Esophagus muscularis mucosa (tissue), 4 donors: ENCODE data around the gene DEUP1. TPM values are rescaled to one million over a fixed set of nuclear protein-coding genes. Genes with fewer than 3 reads are reported as not detected.

Source experiments
- DNase-seq: peaks from one replicate; pipeline ENCODE4 v3.0.0-alpha.2; 2017; ENCODE audit errors: extremely low spot score
- H3K27ac ChIP-seq, 4 donors: fragments of 200-600 bp; sonication (generic); replicated peaks in 1 of 4; 1 replicate in 3 of 4; 2 replicates in 1 of 4; pipeline ENCODE4 v1.5.1; 2016 to 2019; ENCODE audit warnings: mild to moderate bottlenecking in 1 of 4
- H3K27me3 ChIP-seq, 4 donors: fragments of 200-600 bp; sonication (generic); one replicate each; pipeline versions ENCODE4 v1.5.1 to v1.6.0; 2016 to 2019
- H3K36me3 ChIP-seq, 4 donors: fragments of 200-600 bp; sonication (generic); one replicate each; pipeline ENCODE4 v1.5.1; 2016 to 2019
- H3K4me1 ChIP-seq, 4 donors: fragments of 200-600 bp; sonication (generic); one replicate each; pipeline ENCODE4 v1.5.1; 2016 to 2019
- H3K4me3 ChIP-seq, 4 donors: fragments of 200-600 bp; sonication (generic); 1 replicate in 2 of 4; 2 replicates in 2 of 4; pipeline ENCODE4 v1.5.1; 2016 to 2019; ENCODE audit warnings: mild to moderate bottlenecking in 4 of 4, moderate library complexity in 1 of 4
- H3K9me3 ChIP-seq, 4 donors: fragments of 200-600 bp; sonication (generic); 1 replicate in 3 of 4; 2 replicates in 1 of 4; pipeline ENCODE4 v1.5.1; 2016 to 2019
- CTCF ChIP-seq, 3 experiments: fragments of 200-600 bp in 2 of 3; fragments of 450-650 bp in 1 of 3; sonication (generic) in 2 of 3; IDR thresholded peaks; one replicate each; pipeline ENCODE4 v1.5.1; 2017 to 2019; ENCODE audit warnings: antibody characterized with exemption in 3 of 3, mild to moderate bottlenecking in 2 of 3, moderate library complexity in 1 of 3
- EP300 ChIP-seq: sonication (generic); formaldehyde crosslinking; IDR thresholded peaks from one replicate; pipeline ENCODE4 v1.6.1; 2017; ENCODE audit warnings: antibody characterized with exemption
- POLR2A ChIP-seq: fragments of 450-650 bp; IDR thresholded peaks from one replicate; pipeline ENCODE4 v1.6.1; 2017; ENCODE audit warnings: antibody characterized with exemption, moderate library complexity, mild to moderate bottlenecking, low read depth
- POLR2AphosphoS5 ChIP-seq, 2 donors: sonication (generic); formaldehyde crosslinking; IDR thresholded peaks; one replicate each; pipeline ENCODE4 v1.6.1; 2017; ENCODE audit warnings: antibody characterized with exemption in 2 of 2
- WGBS: methylation state at CpG from one replicate; pipeline ENCODE4 v1.1.5; 2018; 5-methylcytosine and 5-hydroxymethylcytosine counted together
- intact Hi-C: fragments of 100-400 bp; cut with DNase I; formaldehyde crosslinking; loops from one replicate; pipeline ENCODE4 v1.15.1; 2023
- total RNA-seq, 4 donors: library from RNA; depleted of rRNA; stranded (reverse); fragments of >200 nt; gene quantifications; one replicate each; pipeline versions ENCODE4 v1.1.0 to v1.2.1, GENCODE V29; 2016

Gene DEUP1
- total RNA-seq, 4 donors from 2014 or later: not detected

DNA sequence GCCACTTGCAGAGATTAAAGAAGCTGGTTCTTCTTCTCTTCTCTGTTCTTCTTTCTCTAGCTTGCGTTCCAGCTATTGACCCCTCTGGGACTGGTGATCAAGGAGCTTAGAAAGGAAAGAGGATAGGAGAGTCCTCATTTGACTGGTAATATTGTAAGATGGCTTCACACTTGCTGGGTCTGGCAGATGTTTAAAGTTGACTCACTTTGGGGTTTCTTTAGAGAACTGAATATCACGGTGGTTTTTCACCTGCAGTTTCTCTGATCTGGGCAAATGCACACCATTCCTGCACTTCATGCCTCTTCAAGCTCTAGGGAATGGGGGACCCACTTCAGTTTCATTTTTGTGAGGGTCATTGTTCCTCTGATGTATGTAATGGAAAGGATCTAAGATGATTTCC, 41.8 kb upstream of the DEUP1 start:
- 96% methylated on average over 2 of the region's 2 CpGs for WGBS
- TF ChIP-seq POLR2A (no peak), EP300 (no peak), POLR2AphosphoS5 (IDR thresholded peaks at IDR 0.05) (no peak), CTCF (IDR thresholded peaks at IDR 0.05) (no peak)
- no peak for DNase-seq
- no peak overlapping the region for H3K27ac ChIP-seq
- no peaks in the 10 kb centered on the region for H3K36me3 ChIP-seq
- no peaks in the 10 kb centered on the region for H3K27me3 ChIP-seq
- H3K4me3 ChIP-seq: no peak overlapping the region
- intact Hi-C loops: no loop called here
- H3K9me3 ChIP-seq: no peaks in the 10 kb centered on the region
- H3K4me1 ChIP-seq: no peaks in the 10 kb centered on the region

- H3K9me3 ChIP-seq: no peaks in the 10 kb centered on the region
- 32% methylated on average over 5 of the region's 5 CpGs for WGBS
- H3K4me3 ChIP-seq: no peak overlapping the region
- DNase-seq: no peak
- no peaks in the 10 kb centered on the region for H3K4me1 ChIP-seq
- TF ChIP-seq POLR2AphosphoS5 (IDR thresholded peaks at IDR 0.05): no peak
- TF ChIP-seq EP300: no peak
- no peak for TF ChIP-seq POLR2A
- no peak for TF ChIP-seq CTCF (IDR thresholded peaks at IDR 0.05)
- no peak overlapping the region for H3K27ac ChIP-seq
- intact Hi-C loops: no loop called here
- H3K36me3 ChIP-seq: no peaks in the 10 kb centered on the region
- H3K27me3 ChIP-seq: no peaks in the 10 kb centered on the region
These were observed 40.6 kb upstream of the DEUP1 start for GRCh38 chr11:93289782-93290463.

GRCh38 chr11:93291110-93291509, 39.4 kb upstream of the DEUP1 start:
- WGBS: 77% methylated on average over 1 of the region's 1 CpG
- intact Hi-C loops: no loop called here
- no peaks in the 10 kb centered on the region for H3K36me3 ChIP-seq

GRCh38 chr11:93291898-93292297, 38.6 kb upstream of the DEUP1 start:
- no peak overlapping the region for H3K4me3 ChIP-seq
- no peaks in the 10 kb centered on the region for H3K27me3 ChIP-seq
- H3K27ac ChIP-seq: no peak overlapping the region
- intact Hi-C loops: no loop called here
- WGBS: 85% methylated on average over 1 of the region's 1 CpG
- TF ChIP-seq CTCF (IDR thresholded peaks at IDR 0.05) (no peak), EP300 (no peak), POLR2AphosphoS5 (IDR thresholded peaks at IDR 0.05) (no peak), POLR2A (no peak)
- H3K4me1 ChIP-seq: no peaks in the 10 kb centered on the region
- H3K36me3 ChIP-seq: no peaks in the 10 kb centered on the region
- no peak for DNase-seq
- H3K9me3 ChIP-seq: no peaks in the 10 kb centered on the region

More at GRCh38 chr11:93291110-93291509, 39.4 kb upstream of the DEUP1 start:
- H3K27me3 ChIP-seq: no peaks in the 10 kb centered on the region
- H3K4me1 ChIP-seq: no peaks in the 10 kb centered on the region
- H3K4me3 ChIP-seq: no peak overlapping the region
- H3K27ac ChIP-seq: no peak overlapping the region
- TF ChIP-seq POLR2A (no peak), EP300 (no peak), CTCF (IDR thresholded peaks at IDR 0.05) (no peak), POLR2AphosphoS5 (IDR thresholded peaks at IDR 0.05) (no peak)
- DNase-seq: no peak
- no peaks in the 10 kb centered on the region for H3K9me3 ChIP-seq
